IMR-90 (cell line): ENCODE measurements around the gene GP5. TPM values are rescaled to one million over a fixed set of nuclear protein-coding genes. Genes with fewer than 3 reads are reported as not detected.

Experiments used
- ATAC-seq: fragments of 200-7000 bp; cut with Tn5 transposase; 2 replicates; pipeline ENCODE4 v1.9.1; 2020; ENCODE audit warnings: low read depth, mild to moderate bottlenecking, moderate library complexity
- BruUV-seq: library from RNA; stranded (reverse); fragments of 400-500 nt; replicated peaks from 2 replicates; lab custom pipeline; 2021; lab: Mats Ljungman, UMichigan
- CTCF ChIA-PET: fragments of 300-600 bp; formaldehyde crosslinking; extraction: SDS; loops from one replicate; lab custom pipeline; 2021; ENCODE audit warnings: antibody characterized with exemption; lab: Yijun Ruan, JAX
- POLR2A ChIA-PET: fragments of 300-600 bp; sonication (Branson Sonifier 250); formaldehyde crosslinking; loops from one replicate; lab custom pipeline; 2022; ENCODE audit warnings: antibody characterized with exemption; ENCODE audit not compliant: unreplicated experiment; lab: Charles Lee
- DNase-seq: peaks from one replicate; pipeline ENCODE4 v3.0.0; 2013
- H2AFZ ChIP-seq: replicated peaks from 2 replicates; pipeline ENCODE3; 2013; ENCODE audit warnings: low read length, mild to moderate bottlenecking; ENCODE audit not compliant: poor library complexity
- H2AK5ac ChIP-seq: 2 replicates; pipeline ENCODE4 v1.6.1; 2013; ENCODE audit warnings: low read depth, low read length, inconsistent platforms
- H2AK9ac ChIP-seq: replicated peaks from 2 replicates; pipeline ENCODE3; 2013; ENCODE audit warnings: mild to moderate bottlenecking, low read depth, low read length, moderate library complexity; ENCODE audit not compliant: poor library complexity
- H2BK120ac ChIP-seq: 2 replicates; pipeline ENCODE4 v1.6.1; 2013; ENCODE audit warnings: low read depth, low read length, inconsistent platforms
- H2BK15ac ChIP-seq: 3 replicates; pipeline ENCODE4 v1.6.1; 2013; ENCODE audit warnings: low read depth, low read length, inconsistent platforms
- H2BK20ac ChIP-seq: 2 replicates; pipeline ENCODE4 v1.6.1; 2013; ENCODE audit warnings: low read depth, mild to moderate bottlenecking, inconsistent platforms, low read length, moderate library complexity
- H2BK5ac ChIP-seq: 2 replicates; pipeline ENCODE4 v1.6.1; 2013; ENCODE audit warnings: mild to moderate bottlenecking, low read depth, low read length, inconsistent platforms; ENCODE audit not compliant: poor library complexity, severe bottlenecking
- H3K14ac ChIP-seq: replicated peaks from 2 replicates; pipeline ENCODE4 v1.6.1; 2013; ENCODE audit warnings: low read depth, low read length, inconsistent platforms
- H3K18ac ChIP-seq: 2 replicates; pipeline ENCODE4 v1.6.1; 2013; ENCODE audit warnings: low read depth, low read length, control low read depth
- H3K23ac ChIP-seq: 2 replicates; pipeline ENCODE4 v1.6.1; 2013; ENCODE audit warnings: low read depth, low read length, inconsistent platforms
- H3K27ac ChIP-seq: 2 replicates; pipeline ENCODE4 v1.5.1; 2013; ENCODE audit warnings: mild to moderate bottlenecking, control low read depth, low read length; ENCODE audit not compliant: insufficient read depth
- H3K27me3 ChIP-seq: 2 replicates; pipeline ENCODE4 v1.6.1; 2013; ENCODE audit warnings: low read length; ENCODE audit not compliant: control insufficient read depth, insufficient read depth
- H3K36me3 ChIP-seq: 2 replicates; pipeline ENCODE4 v1.6.1; 2013; ENCODE audit warnings: low read length, mixed read lengths; ENCODE audit not compliant: control insufficient read depth, insufficient read depth
- H3K4ac ChIP-seq: 2 replicates; pipeline ENCODE4 v1.6.1; 2013; ENCODE audit warnings: low read depth, low read length, inconsistent platforms
- H3K4me1 ChIP-seq: 2 replicates; pipeline ENCODE4 v1.6.1; 2013; ENCODE audit warnings: low read length, mixed read lengths; ENCODE audit not compliant: control insufficient read depth, insufficient read depth
- H3K4me2 ChIP-seq: 2 replicates; pipeline ENCODE4 v1.6.1; 2013; ENCODE audit warnings: low read depth, mild to moderate bottlenecking, control low read depth, low read length, moderate library complexity
- H3K4me3 ChIP-seq: 2 replicates; pipeline ENCODE4 v1.5.1; 2013; ENCODE audit warnings: low read depth, mild to moderate bottlenecking, control low read depth, low read length, moderate library complexity; ENCODE audit not compliant: insufficient read depth
- H3K56ac ChIP-seq: 2 replicates; pipeline ENCODE4 v1.6.1; 2013; ENCODE audit warnings: low read length, inconsistent platforms; ENCODE audit not compliant: insufficient read depth; ENCODE audit errors: extremely low read depth
- H3K79me1 ChIP-seq, 2 experiments: 2 replicates each; pipeline ENCODE4 v1.6.1; 2013; ENCODE audit warnings: low read length in 2 of 2, inconsistent platforms in 1 of 2, low read depth in 1 of 2
- H3K9ac ChIP-seq: 2 replicates; pipeline ENCODE4 v1.6.1; 2013; ENCODE audit warnings: low read depth, low read length, control low read depth
- H3K9me1 ChIP-seq: 2 replicates; pipeline ENCODE4 v1.6.1; 2013; ENCODE audit warnings: low read length, inconsistent platforms; ENCODE audit not compliant: insufficient read depth
- H3K9me3 ChIP-seq: 2 replicates; pipeline ENCODE4 v1.6.1; 2013; ENCODE audit warnings: low read length; ENCODE audit not compliant: control insufficient read depth, insufficient read depth
- H4K20me1 ChIP-seq: 2 replicates; pipeline ENCODE4 v1.6.1; 2013; ENCODE audit warnings: low read length, inconsistent platforms; ENCODE audit not compliant: insufficient read depth
- H4K5ac ChIP-seq: 2 replicates; pipeline ENCODE4 v1.6.1; 2013; ENCODE audit warnings: mild to moderate bottlenecking, low read depth, low read length, control low read depth
- H4K8ac ChIP-seq, 2 experiments: 2 replicates each; pipeline ENCODE4 v1.6.1; 2013; ENCODE audit warnings: low read depth in 2 of 2, low read length in 2 of 2, control low read depth in 1 of 2, inconsistent platforms in 1 of 2
- H4K91ac ChIP-seq: 2 replicates; pipeline ENCODE4 v1.6.1; 2013; ENCODE audit warnings: low read depth, low read length, inconsistent platforms; ENCODE audit not compliant: insufficient read depth
- NFE2L2 ChIP-seq: fragments of 150-350 bp; IDR thresholded peaks from 2 replicates; pipeline ENCODE4 v1.6.1; 2016; ENCODE audit warnings: low read depth, mild to moderate bottlenecking, low read length
- POLR2A ChIP-seq: IDR thresholded peaks from 2 replicates; pipeline ENCODE4 v1.6.1; 2012; ENCODE audit warnings: mild to moderate bottlenecking, low read depth, low read length
- RAD21 ChIP-seq: IDR thresholded peaks from 2 replicates; pipeline ENCODE4 v1.6.1; 2012; ENCODE audit warnings: low read length, improper control_type of control experiment
- RCOR1 ChIP-seq: IDR thresholded peaks from 2 replicates; pipeline ENCODE4 v1.6.1; 2012; ENCODE audit warnings: mild to moderate bottlenecking, low read length, improper control_type of control experiment; ENCODE audit not compliant: insufficient replicate concordance
- WGBS, 2 experiments: methylation state at CpG; one replicate each; pipeline versions ENCODE4 v1.1.5 to v1.1.7; 2013; ENCODE audit warnings: missing lambda C conversion rate in 2 of 2; ENCODE audit not compliant: insufficient read length in 1 of 2; ENCODE audit errors: extremely low coverage in 2 of 2; 5-methylcytosine and 5-hydroxymethylcytosine counted together
- dilution Hi-C: fragments of 300-500 bp; cut with HindIII; formaldehyde crosslinking; loops from one replicate; pipeline ENCODE4 v1.14.3; 2018; ENCODE audit warnings: low sequenced_read_pairs; ENCODE audit not compliant: unreplicated experiment
- in situ Hi-C: fragments of 300-500 bp; cut with MboI; formaldehyde crosslinking; loops from 3 replicates; pipeline ENCODE4 v1.14.3; 2019; ENCODE audit warnings: low sequenced_read_pairs, inconsistent platforms, mixed read lengths
- intact Hi-C: fragments of 100-400 bp; cut with micrococcal nuclease; formaldehyde crosslinking; loops from 2 replicates; pipeline ENCODE4 v1.10.0; 2022
- polyA plus RNA-seq, 3 experiments: library from polyadenylated mRNA; depleted of rRNA; stranded (reverse); fragments of >200 nt; gene quantifications; 2 replicates each; pipeline ENCODE4 v1.2.3, GENCODE V29; 2012; ENCODE audit warnings: low replicate concordance in 1 of 3
- total RNA-seq: library from RNA; depleted of rRNA; stranded (reverse); fragments of >200 nt; gene quantifications from 2 replicates; pipeline ENCODE4 v1.2.3, GENCODE V29; 2012

The GP5 gene
- total and polyA plus RNA-seq, 2 of the 4 experiments (the other 2 are of a cell fraction): under 0.01 to 0.12 TPM

DNA sequence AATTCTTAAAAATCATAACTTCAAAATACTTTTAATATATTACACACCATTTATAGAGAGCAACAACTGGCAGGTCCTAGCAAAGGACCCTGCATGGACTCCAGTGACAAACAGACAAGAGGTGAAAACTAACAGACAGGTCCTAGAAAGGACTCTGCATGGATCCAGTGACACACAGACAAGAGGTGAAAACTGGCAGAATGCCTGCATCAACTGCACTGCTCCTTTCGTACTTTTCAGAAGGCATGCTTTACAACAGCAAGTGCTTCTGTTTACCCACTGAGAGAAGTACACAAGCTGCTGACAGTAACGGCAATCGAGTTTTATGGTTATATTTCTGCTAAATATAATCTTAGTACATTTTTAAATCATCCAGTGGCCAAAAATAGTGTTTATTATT lies 24.3 kb upstream of the GP5 start:
- Histone ChIP-seq H3K4me1 (peaks cover 8% of the 10 kb centered on the region), H4K5ac (no peak overlapping the region), H3K14ac (no peak overlapping the region), H3K4me2 (no peak overlapping the region), H3K4ac (no peak overlapping the region), H4K91ac (no peak overlapping the region), H3K79me1 (peaks cover 17 to 48% of the 10 kb centered on the region in 2 experiments), H3K36me3 (peaks cover 32% of the 10 kb centered on the region), H2AFZ (no peak overlapping the region), H3K27ac (no peak overlapping the region), H2BK15ac (no peak overlapping the region), H2AK5ac (no peak overlapping the region), H3K9ac (no peak overlapping the region), H3K18ac (peak overlapping the region; percentile 6; the same call in 1 of the 2 replicates), H3K23ac (no peak overlapping the region; the same call in 1 of the 2 replicates), H3K27me3 (no peaks in the 10 kb centered on the region), H3K4me3 (no peak overlapping the region), H2BK20ac (no peak overlapping the region), H2AK9ac (no peak overlapping the region), H3K9me3 (no peaks in the 10 kb centered on the region), H2BK120ac (no peak overlapping the region), H4K20me1 (peaks cover 50% of the 10 kb centered on the region), H3K56ac (no peak overlapping the region), H4K8ac (no peak overlapping the region), H2BK5ac (no peak overlapping the region), H3K9me1 (peaks cover 11% of the 10 kb centered on the region)
- DNase-seq (peak; percentile 16), ATAC-seq (no peak)
- TF ChIP-seq RAD21 (no peak), RCOR1 (no peak), NFE2L2 (no peak), POLR2A (no peak)
- dilution Hi-C loops (no loop called here), intact Hi-C loops (loop anchor here (2.0 kb wide), 1 partner anchor 17 kb away; no protein-coding TSS in a partner anchor), in situ Hi-C loops (no loop called here)
- ChIA-PET POLR2A (no interaction called here), CTCF (interaction anchor here (0.6 kb wide), 1 partner anchor 179 kb away, joined by 3 read pairs; no protein-coding TSS in a partner anchor)
- BruUV-seq: no TSS peak
- no CpG with 5 or more reads among the region's 3 CpGs for WGBS, 2 experiments
